Occipital lobe (tissue), 2 donors: ENCODE results near the gene MFAP5. TPM values are rescaled to one million over a fixed set of nuclear protein-coding genes. Genes with fewer than 3 reads are reported as not detected.

Experiments
- DNase-seq: peaks from one replicate; lab custom pipeline; 2025; lab: John Stamatoyannopoulos, UW
- total RNA-seq: library from RNA; depleted of rRNA; stranded (reverse); fragments of >200 nt; gene quantifications from one replicate; pipeline ENCODE4 v1.2.3, GENCODE V29; 2014

Gene MFAP5
- total RNA-seq, result not detected

- no peak for DNase-seq
Observed at GRCh38 chr12:8662593-8662992, at the start of gene MFAP5. TSS of gene MFAP5 (minus strand) at chr12:8662826. CDS start at chr12:8662104, 722 bp downstream.

- no peak for DNase-seq
Observed at GRCh38 chr12:8709124-8709830, 46.7 kb upstream of the MFAP5 start.

- DNase-seq, result no peak
Observed at GRCh38 chr12:8702159-8702558, 39.5 kb upstream of the MFAP5 start.

- no peak for DNase-seq
Observed at GRCh38 chr12:8701046-8701660, 38.5 kb upstream of the MFAP5 start.

GRCh38 chr12:8699714-8700113, 37.1 kb upstream of the MFAP5 start:
- no peak for DNase-seq

GRCh38 chr12:8698879-8699278, 36.3 kb upstream of the MFAP5 start:
- no peak for DNase-seq

GRCh38 chr12:8698132-8698851, 35.7 kb upstream of the MFAP5 start:
- peak; percentile 22 for DNase-seq

GRCh38 chr12:8697476-8698131, 35.0 kb upstream of the MFAP5 start, which contains the start of gene RIMKLB:
TSS of gene RIMKLB (plus strand) at chr12:8697991. CDS start at chr12:8713867, 15,876 bp downstream.
- DNase-seq, result peak; percentile 77

GRCh38 chr12:8697120-8697475, 34.5 kb upstream of the MFAP5 start:
- no peak for DNase-seq

GRCh38 chr12:8696442-8697090, 33.9 kb upstream of the MFAP5 start:
- no peak for DNase-seq

- DNase-seq, result no peak
Observed at GRCh38 chr12:8695116-8695515, 32.5 kb upstream of the MFAP5 start.

GRCh38 chr12:8692573-8692972, 29.9 kb upstream of the MFAP5 start:
- peak; percentile 71 for DNase-seq

- DNase-seq, result no peak
Observed at GRCh38 chr12:8689681-8690080, 27.1 kb upstream of the MFAP5 start.

GRCh38 chr12:8687846-8688601, 25.4 kb upstream of the MFAP5 start:
- DNase-seq, result no peak

- DNase-seq, result no peak
Observed at GRCh38 chr12:8685051-8685450, 22.4 kb upstream of the MFAP5 start.

GRCh38 chr12:8681129-8681884, 18.7 kb upstream of the MFAP5 start:
- no peak for DNase-seq

GRCh38 chr12:8680533-8680932, 17.9 kb upstream of the MFAP5 start:
- DNase-seq, result no peak

GRCh38 chr12:8678661-8679111, 16.1 kb upstream of the MFAP5 start:
- DNase-seq, result no peak

GRCh38 chr12:8677362-8677761, 14.7 kb upstream of the MFAP5 start:
- DNase-seq, result no peak

GRCh38 chr12:8676651-8677050, 14.0 kb upstream of the MFAP5 start:
- no peak for DNase-seq
